Neural cell (in vitro differentiated cells): ENCODE data around the gene BABAM2. TPM values are rescaled to one million over a fixed set of nuclear protein-coding genes. Genes with fewer than 3 reads are reported as not detected.

ENCODE experiments used
- H2AFZ ChIP-seq: fragments of 200-600, 300-800 bp; sonication (generic), shearing (Covaris generic); 2 replicates; pipeline ENCODE4 v1.6.0; 2014; ENCODE audit warnings: low read depth, mild to moderate bottlenecking, antibody characterized with exemption, low read length, moderate library complexity
- H3F3A ChIP-seq: fragments of 200-600 bp; shearing (Covaris generic); 2 replicates; pipeline ENCODE4 v1.6.1; 2016; ENCODE audit warnings: mild to moderate bottlenecking, moderate library complexity, mixed read lengths, antibody characterized with exemption, low read length; ENCODE audit not compliant: insufficient read depth, poor library complexity, severe bottlenecking
- H3K27ac ChIP-seq: fragments of 200-600, 300-800 bp; sonication (generic), shearing (Covaris generic); 2 replicates; pipeline ENCODE4 v1.5.1; 2014; ENCODE audit warnings: mild to moderate bottlenecking, low read length, moderate library complexity
- H3K27me3 ChIP-seq: fragments of 300-800, 200-600 bp; sonication (generic), shearing (Covaris generic); 2 replicates; pipeline ENCODE4 v1.6.0; 2014; ENCODE audit warnings: mild to moderate bottlenecking, low read depth, low read length, moderate library complexity; ENCODE audit not compliant: insufficient read depth
- H3K36me3 ChIP-seq: fragments of 300-800, 200-600 bp; sonication (generic), shearing (Covaris generic); 2 replicates; pipeline ENCODE4 v1.5.1; 2014; ENCODE audit warnings: mild to moderate bottlenecking, antibody characterized with exemption, low read length, moderate library complexity; ENCODE audit not compliant: insufficient read depth
- H3K4me2 ChIP-seq: fragments of 300-800, 200-600 bp; sonication (generic), shearing (Covaris generic); 2 replicates; pipeline ENCODE4 v1.6.0; 2014; ENCODE audit warnings: mild to moderate bottlenecking, low read length
- H3K4me3 ChIP-seq: fragments of 300-800, 200-600 bp; sonication (generic), shearing (Covaris generic); 2 replicates; pipeline ENCODE4 v1.5.1; 2014; ENCODE audit warnings: mild to moderate bottlenecking, low read length, moderate library complexity
- H3K79me2 ChIP-seq: fragments of 200-600 bp; shearing (Covaris generic); replicated peaks from 2 replicates; pipeline ENCODE4 v1.6.0; 2014; ENCODE audit warnings: mild to moderate bottlenecking, low read length, moderate library complexity; ENCODE audit not compliant: insufficient read depth
- H3K9ac ChIP-seq: fragments of 300-800, 200-600 bp; sonication (generic), shearing (Covaris generic); 2 replicates; pipeline ENCODE4 v1.6.1; 2016; ENCODE audit warnings: mild to moderate bottlenecking, low read length, mixed read lengths
- H3K9me2 ChIP-seq: fragments of 200-600 bp; shearing (Covaris generic); 2 replicates; pipeline ENCODE4 v1.6.1; 2016; ENCODE audit warnings: mild to moderate bottlenecking, low read length, mixed read lengths; ENCODE audit not compliant: insufficient read depth
- H3K9me3 ChIP-seq: fragments of 200-600, 300-800 bp; sonication (generic), shearing (Covaris generic); 2 replicates; pipeline ENCODE4 v1.6.1; 2016; ENCODE audit warnings: mild to moderate bottlenecking, mixed run types, low read length, moderate library complexity, mixed read lengths
- H4K20me1 ChIP-seq: fragments of 200-600 bp; shearing (Covaris generic); 2 replicates; pipeline ENCODE4 v1.6.1; 2016; ENCODE audit warnings: mild to moderate bottlenecking, mixed run types; ENCODE audit not compliant: insufficient read depth
- CTCF ChIP-seq: fragments of 450-650 bp; IDR thresholded peaks from 2 replicates; pipeline ENCODE4 v1.5.1; 2014; ENCODE audit warnings: antibody characterized with exemption, mild to moderate bottlenecking, moderate library complexity; ENCODE audit not compliant: poor library complexity, severe bottlenecking
- EP300 ChIP-seq: fragments of 450-650 bp; conservative IDR thresholded peaks from 2 replicates; pipeline ENCODE4 v1.6.1; 2014; ENCODE audit warnings: antibody characterized with exemption, mild to moderate bottlenecking, moderate library complexity; ENCODE audit not compliant: poor library complexity, severe bottlenecking
- EZH2 ChIP-seq: fragments of 200-600, 300-800 bp; shearing (Covaris generic), sonication (generic); IDR thresholded peaks from 2 replicates; pipeline ENCODE4 v1.6.1; 2014; ENCODE audit warnings: antibody characterized with exemption, low read length, borderline replicate concordance, mild to moderate bottlenecking; ENCODE audit not compliant: insufficient read depth, poor library complexity, severe bottlenecking
- MXI1 ChIP-seq: fragments of 450-650 bp; conservative IDR thresholded peaks from 2 replicates; pipeline ENCODE4 v1.6.1; 2014; ENCODE audit warnings: antibody characterized with exemption, mild to moderate bottlenecking; ENCODE audit not compliant: poor library complexity, severe bottlenecking
- POLR2AphosphoS5 ChIP-seq: IDR thresholded peaks from 2 replicates; pipeline ENCODE4 v1.6.1; 2012
- RAD21 ChIP-seq: fragments of 450-650 bp; conservative IDR thresholded peaks from 2 replicates; pipeline ENCODE4 v1.6.1; 2014; ENCODE audit warnings: antibody characterized with exemption, mild to moderate bottlenecking, moderate library complexity
- REST ChIP-seq: IDR thresholded peaks from 2 replicates; pipeline ENCODE4 v1.6.1; 2012; ENCODE audit warnings: borderline replicate concordance
- SMC3 ChIP-seq: fragments of 450-650 bp; conservative IDR thresholded peaks from 2 replicates; pipeline ENCODE4 v1.6.1; 2014; ENCODE audit warnings: antibody characterized with exemption, mild to moderate bottlenecking, moderate library complexity; ENCODE audit not compliant: poor library complexity
- TAF1 ChIP-seq: IDR thresholded peaks from 2 replicates; pipeline ENCODE4 v1.6.1; 2012; ENCODE audit warnings: low read depth
- polyA plus RNA-seq: library from polyadenylated mRNA; depleted of rRNA; stranded (reverse); fragments of >200 nt; gene quantifications from 2 replicates; pipeline ENCODE4 v1.2.3, GENCODE V29; 2014

The BABAM2 gene
- polyA plus RNA-seq, 1 donor from 2014 or later = 15.3 TPM

GRCh38 chr2:28311660-28312249 lies 421.2 kb downstream of the BABAM2 start:
- no peak overlapping the region for H3K4me3 ChIP-seq
- H3K9ac ChIP-seq = no peak overlapping the region
- no peaks in the 10 kb centered on the region for H3K9me3 ChIP-seq
- H3K27ac ChIP-seq = peak overlapping the region; percentile 37
- H3K9me2 ChIP-seq = no peaks in the 10 kb centered on the region
- no peaks in the 10 kb centered on the region for H3K27me3 ChIP-seq
- H4K20me1 ChIP-seq = no peaks in the 10 kb centered on the region
- H3K36me3 ChIP-seq = no peaks in the 10 kb centered on the region
- H3K4me2 ChIP-seq = no peak overlapping the region
- no peaks in the 10 kb centered on the region for H3K79me2 ChIP-seq
- H3F3A ChIP-seq = peaks cover 6% of the 10 kb centered on the region
- TF ChIP-seq EP300 (peak; percentile 47), POLR2AphosphoS5 (no peak)
- no peak overlapping the region for H2AFZ ChIP-seq

- H3K9ac ChIP-seq = no peak overlapping the region
- H3K4me2 ChIP-seq = no peak overlapping the region
- H3K27me3 ChIP-seq = no peaks in the 10 kb centered on the region
Observed at GRCh38 chr2:28312307-28313219, 422.0 kb downstream of the BABAM2 start.

More at GRCh38 chr2:28312307-28313219, 422.0 kb downstream of the BABAM2 start:
- Histone ChIP-seq H3K36me3 (no peaks in the 10 kb centered on the region), H3K9me3 (no peaks in the 10 kb centered on the region), H3K27ac (peak overlapping the region; percentile 37), H3K9me2 (no peaks in the 10 kb centered on the region), H3K4me3 (no peak overlapping the region), H3F3A (peaks cover 6% of the 10 kb centered on the region), H4K20me1 (no peaks in the 10 kb centered on the region), H2AFZ (no peak overlapping the region), H3K79me2 (no peaks in the 10 kb centered on the region)
- TF ChIP-seq REST (no peak), RAD21 (no peak), POLR2AphosphoS5 (no peak), TAF1 (no peak), SMC3 (no peak), MXI1 (no peak), EZH2 (no peak), CTCF (no peak), EP300 (no peak)
